HG03439 (cell line): Measurements from ENCODE around the gene UTY.
A peak's percentile ranks its signal among the peaks of the same experiment; 100 is the strongest.

Experiments used
- ATAC-seq: cut with Tn5 transposase; IDR thresholded peaks from one replicate; pipeline ENCODE4 v1.9.1; 2021; ENCODE audit warnings: mild to moderate bottlenecking, moderate library complexity; ENCODE audit not compliant: unreplicated experiment

The UTY gene

DNA sequence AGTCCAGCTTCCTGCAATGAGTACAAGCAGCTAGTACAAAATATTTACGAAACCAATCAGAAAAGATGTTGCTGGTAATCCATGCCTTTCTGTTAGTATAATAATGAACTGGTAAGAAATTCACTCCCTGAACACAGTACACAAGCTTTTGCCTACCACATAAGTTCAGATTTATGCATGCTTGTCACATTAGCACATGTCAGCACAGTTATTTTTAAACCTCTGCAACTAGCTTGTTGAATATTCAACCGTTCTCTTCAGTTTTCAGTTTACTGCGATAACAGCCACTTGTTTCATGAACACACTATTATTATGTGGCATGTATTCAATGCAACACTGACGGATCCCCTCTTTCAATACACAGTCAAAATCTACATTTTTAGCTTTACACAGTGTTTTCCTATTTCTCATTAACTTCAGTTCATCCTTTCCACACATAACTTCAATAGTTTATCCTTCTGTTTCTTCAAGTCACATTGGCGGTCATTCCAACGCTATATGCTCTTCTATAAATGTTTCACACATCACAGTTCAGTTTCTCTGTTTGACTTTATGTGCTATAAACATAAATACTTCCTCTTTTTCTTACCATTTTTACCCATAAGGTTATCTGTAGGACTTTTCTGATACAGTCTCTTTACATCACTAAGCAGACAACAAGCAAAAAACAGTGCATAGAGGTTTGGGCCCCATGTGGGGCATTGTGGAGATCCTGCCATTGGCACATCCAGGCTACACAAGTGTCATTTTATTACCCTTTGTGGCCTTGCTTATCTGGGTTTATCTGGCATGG lies 62.8 kb downstream of the UTY start:
- ATAC-seq: peak; percentile 78

DNA sequence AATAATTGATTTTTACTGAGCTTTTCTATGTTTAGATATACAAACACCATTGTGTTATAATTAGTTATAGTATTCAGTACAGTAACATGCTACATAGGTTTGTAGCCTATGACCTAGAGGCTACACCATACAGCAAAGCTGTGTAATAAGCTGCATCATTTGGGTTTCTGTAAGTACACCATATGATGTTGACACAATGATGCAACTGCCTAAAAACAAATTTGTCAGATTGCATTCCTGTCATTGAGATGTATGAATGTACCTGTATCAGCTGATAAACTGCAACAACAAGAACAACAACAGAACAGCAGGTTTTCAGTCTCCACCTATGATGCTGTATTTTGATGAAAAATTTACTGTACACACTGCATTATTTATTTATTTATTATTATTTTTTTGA lies 64.3 kb downstream of the UTY start:
- no peak for ATAC-seq

DNA sequence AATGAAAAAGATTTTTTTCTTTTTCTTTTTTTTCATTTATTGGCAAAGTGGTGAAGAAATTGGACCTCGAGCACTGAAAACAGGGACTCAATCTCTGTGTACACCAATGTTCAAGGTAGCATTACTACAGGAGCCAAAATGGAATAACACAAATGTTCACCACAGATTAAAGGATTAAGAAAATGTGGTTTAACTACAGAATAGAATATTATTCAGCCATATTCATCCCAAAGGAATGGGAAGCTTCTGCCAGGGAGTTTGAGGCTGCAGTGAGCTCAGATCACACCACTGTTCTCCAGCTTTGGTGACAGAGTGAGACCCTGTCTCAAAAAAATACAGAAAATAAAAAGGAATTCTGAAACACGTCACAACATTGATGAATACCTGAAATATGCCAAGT lies 81.0 kb downstream of the UTY start:
- no peak for ATAC-seq

DNA sequence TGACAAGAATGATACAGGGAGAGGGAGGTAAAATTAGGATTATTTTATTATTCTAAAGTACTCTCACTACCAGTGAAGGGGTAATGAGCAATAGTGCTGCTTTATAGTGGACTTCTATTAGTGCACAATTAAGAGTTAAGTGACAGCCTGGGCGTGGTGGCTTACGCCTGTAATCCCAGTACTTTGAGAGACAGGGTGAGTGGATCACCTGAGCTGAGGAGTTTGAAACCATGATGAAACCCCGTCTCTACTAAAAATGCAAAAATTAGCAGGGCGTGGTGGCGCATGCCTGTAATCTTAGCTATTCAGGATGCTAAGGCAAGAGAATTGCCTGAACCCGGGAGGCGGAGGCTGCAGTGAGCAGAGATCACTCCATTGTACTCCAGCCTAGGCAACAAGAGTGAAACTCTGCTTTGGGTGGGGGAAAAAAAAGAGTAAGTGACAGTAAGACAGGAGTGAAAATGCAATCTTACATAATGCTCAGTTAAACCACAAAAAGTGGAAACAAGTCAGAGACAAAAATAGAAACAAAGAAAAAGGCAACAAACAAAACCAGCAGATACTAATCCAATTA lies 98.6 kb downstream of the UTY start:
- peak; percentile 51 for ATAC-seq

DNA sequence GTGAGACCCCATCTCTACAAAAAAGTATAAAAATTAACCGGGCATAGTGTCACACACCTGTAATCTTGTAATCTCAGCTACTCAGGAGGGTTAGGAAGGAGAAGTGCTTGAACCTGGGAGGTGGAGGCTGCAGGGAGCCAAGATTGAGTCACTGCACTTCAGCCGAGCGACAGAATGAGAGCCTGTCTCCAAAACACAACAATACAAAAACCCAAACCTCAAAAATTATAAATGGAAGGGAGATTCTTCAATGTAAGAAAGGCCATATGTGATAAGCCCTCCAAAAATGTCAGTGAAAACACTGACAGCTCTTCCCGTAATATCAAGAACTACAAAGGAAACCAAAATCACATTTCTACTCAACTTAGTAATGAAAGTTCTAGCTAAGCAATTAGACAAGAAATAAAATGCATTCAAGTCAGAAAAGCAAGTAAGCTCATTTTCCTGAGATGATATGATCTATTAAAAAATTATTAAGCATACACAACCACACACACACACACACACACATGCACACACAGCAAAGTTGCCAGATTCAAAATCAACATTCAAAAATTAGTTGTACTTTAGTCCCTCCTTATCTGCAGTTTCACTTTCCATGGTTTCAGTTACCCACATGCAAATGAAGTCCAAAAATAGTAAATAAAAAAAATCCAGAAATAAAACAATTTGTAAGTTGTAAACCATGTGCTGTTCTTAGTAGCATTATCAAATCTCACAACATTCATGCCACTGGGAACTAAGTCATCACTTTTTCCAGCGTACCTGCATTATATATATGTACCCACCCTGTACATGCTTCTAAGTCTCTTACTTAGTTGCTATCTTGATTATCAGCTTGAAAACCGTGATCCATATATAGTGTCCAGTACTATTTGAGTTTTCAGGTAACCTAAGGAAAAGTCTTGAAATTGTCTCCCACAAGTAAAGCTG lies 108.7 kb downstream of the UTY start:
- no peak for ATAC-seq

DNA sequence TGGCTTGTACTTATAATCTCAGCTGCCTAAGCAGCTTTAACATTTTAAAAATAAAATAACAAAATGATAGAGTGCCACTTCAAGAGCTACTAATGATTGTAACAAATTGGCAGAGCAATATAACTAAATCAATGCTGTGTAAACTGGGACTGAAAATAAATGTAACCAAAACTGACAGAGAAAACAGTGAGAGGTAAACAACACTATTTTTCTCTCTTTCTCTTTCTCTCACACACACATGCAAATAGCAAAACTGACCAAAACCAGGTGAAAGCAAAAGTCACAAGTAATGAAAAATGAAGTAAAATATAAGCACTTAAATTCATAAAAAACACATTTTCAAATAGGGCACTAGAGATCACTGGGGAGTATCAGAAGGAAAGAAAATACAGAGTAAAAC lies 109.6 kb downstream of the UTY start:
- no peak for ATAC-seq

DNA sequence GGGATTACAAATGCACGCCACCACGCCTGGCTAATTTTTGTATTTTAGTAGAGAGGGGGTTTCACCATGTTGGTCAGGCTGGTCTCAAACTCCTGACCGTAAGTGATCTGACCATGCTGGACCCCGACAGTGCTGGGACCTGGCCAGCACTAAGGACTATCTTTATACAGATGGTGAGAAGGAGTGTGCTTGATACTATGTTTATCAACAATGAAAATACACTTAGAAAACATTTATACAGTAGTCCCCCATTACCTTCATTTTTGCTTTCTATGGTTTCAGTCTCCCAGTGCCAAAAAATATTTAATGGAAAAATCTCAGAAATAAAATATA lies 111.4 kb downstream of the UTY start:
- ATAC-seq: no peak

DNA sequence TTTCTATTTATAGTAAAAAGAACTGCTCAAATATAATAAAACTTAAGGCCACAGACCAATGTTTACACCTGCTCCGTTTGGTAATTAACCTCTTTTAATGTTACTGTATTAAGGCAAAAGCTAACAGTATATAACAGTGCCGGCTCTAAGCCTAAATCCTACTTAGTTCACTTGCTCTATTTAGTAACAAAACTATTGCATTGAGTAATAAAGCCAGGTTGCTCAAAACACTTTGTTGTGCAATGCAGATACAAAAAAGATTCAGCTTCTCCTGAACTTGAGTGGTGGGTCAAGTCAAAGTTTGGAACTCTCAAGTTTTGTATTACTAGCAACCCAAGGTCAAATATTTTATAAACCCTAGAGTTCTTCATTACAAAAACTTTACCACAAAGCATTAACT lies 116.2 kb downstream of the UTY start:
- ATAC-seq: no peak

DNA sequence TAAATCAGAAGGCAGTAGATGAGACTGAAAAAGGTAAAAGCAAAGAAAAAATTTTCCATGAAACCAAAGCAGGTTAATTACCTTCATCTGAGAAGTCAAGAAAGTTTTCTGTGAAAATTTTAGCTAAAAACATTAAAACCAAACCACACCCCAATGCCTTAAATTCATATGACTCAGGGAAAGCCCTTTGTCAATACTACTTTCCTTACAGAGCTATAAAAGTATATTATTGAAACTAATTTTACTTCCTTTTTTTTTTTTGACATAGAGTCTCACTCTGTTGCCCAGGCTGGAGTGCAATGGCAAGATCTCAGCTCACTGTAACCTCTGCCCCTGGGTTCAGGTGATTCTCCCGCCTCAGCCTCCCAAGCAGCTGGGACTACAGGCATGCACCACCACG lies 117.2 kb downstream of the UTY start:
- no peak for ATAC-seq

DNA sequence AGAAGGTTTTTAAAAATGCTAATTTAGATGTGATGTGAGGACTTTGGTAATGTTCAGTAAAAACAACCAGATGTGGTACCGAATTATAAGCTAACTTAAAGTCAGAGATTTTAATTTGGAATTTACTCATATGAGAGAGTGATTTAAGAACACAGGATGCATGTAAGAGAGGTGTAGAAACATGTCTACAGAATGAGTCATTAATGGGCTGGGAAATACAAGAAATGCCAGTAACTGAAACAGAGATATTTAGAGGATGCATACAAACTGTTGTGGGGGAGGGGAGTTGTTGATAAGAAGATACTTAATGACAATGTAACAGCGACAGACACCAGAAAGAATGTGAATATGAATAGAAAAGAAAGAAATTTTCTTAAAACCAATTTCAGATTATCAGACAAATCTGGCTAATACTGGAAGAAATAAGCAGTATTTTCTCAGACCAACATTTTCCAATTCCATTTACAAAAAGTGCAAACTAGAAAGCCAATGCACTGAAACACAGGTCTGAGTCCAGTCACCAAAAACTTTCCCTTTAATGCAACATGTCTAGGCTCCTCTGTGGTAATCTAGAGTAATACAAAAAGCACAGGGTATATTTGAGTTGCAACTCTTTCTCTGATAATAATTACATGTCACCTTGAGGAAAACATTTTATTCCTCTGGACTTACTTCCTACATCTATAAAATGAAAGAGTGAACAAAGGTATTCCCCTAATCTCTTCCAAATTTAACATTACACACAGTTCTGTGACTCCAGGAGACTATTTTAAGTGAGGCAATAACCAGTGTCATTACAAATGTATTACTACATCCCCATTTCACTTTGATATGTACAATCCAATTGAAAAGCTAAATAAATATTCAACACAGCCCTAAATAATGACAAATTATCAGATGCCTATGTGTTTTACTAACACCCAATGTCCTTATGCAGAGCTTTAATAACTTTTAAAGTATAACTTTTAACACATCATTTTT lies 117.9 kb downstream of the UTY start:
- ATAC-seq: no peak

DNA sequence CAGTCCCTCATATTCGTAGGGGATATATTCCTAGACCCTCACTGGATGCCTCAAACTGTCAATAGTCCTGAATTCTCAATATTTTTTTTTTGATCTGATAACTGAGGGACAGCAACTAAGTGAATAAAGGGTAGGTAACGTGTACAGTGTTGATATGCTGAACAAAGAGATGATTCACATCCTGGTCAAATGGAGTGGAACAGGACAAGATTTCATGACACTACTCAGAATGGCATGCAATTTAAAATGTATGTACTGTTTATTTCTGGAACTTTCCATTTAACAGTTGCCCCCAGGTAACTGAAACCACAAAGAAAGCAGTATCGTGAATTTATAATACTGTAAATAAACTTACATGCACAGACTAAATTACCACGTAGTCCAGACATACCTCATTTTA lies 128.4 kb downstream of the UTY start:
- no peak for ATAC-seq

DNA sequence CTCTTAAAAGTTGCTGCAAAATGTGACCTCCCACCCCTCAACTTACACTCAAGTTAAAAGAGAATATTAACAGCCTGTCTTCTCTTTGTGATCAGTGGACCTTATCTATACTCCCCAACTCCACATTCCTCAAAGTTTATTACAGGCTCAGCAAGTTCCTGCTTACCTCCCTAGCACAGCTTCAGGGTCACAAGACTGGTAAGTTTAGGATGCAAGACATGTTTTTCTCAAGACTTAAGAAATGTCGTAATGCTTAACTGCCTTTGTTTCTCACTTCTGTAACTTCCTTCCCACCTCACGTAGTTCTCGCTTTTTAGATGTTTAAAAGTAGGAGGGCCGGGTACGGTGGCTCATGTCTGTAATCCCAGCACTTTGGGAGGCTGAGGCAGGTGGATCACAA lies 132.7 kb downstream of the UTY start:
- ATAC-seq: no peak

DNA sequence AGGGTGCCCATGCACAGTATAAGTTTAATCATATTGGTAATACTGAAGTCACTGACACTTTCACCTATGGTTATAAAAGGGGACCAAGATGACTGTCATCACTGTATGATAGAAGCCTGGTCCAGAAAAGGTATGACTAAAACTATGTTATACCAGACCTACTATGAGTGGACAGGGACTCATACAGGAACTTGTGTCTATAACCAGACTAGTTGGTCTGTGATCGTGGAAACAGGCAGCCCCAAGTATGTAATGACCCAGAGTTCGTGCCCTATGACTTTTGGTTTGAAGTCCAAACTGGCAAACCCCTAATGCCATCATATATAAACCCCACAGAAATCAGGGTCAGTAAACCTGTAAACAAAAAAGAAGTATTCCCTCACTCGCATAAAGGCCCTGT lies 134.3 kb downstream of the UTY start:
- no peak for ATAC-seq

DNA sequence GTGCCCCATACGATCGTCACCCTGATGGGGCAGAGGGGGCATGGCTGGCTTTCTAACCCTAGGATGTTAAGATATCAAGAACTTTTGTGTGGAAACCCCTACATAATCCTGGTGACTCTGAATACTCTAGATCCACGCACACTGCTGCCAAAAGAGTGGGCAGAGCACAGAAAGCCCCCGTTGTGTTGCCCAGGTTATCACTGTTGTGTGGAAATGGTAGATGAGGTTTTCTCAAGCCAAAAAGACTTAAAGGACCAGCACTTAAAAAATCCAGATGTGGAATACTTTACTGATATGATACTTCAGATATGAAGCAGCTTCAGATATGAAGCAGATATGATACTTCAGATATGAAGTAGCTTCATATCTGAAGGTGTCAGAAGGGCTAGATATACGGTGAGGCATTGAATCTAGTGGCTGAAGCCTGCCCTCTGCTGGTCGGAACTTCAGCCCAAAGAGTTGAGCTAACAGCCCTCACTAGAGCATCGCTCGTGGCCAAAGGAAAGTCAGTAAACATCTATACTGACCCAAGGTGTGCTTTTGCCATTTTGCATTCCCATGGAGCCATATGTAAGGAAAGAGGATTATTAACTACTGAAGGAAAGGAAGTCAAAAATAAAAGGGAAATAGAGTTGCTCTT lies 136.4 kb downstream of the UTY start:
- ATAC-seq: no peak

DNA sequence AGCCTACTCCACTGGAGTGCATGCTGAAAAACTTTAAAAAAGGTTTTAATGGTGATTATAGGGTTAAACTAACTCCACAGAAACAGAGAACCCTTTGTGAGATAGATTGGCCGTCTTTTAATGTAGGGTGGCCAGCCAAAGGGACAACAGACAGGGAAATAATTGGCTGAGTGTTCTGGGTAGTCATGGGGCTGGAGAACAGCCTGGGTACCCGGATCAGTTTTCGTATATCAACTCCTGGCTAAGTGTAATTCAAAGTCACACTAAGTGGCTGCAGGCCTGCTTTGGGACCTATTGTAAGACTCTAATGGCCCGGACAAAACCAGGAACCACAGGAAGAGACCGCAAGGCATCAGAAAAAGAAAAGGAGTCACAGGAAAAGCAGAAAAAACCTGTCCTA lies 139.9 kb downstream of the UTY start:
- ATAC-seq: no peak

DNA sequence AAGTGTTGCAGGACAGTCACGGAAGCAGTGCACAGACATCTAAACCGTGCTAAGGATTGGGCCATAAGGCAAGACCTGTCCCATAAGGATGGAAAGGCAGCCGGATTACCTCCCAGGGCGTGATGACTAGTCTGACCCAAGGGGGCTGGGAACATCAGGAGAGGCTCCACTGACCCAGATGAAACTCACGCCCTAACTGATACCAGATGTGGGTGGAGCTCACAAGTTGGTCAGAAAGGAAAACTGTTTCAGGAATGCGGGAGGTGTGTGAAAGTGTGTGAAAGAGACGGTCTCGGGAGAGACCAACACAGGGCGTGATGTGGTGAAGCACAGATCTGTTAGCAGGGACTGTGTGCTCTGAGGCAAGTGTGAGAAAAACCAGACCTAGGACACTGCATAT lies 140.5 kb downstream of the UTY start:
- no peak for ATAC-seq

DNA sequence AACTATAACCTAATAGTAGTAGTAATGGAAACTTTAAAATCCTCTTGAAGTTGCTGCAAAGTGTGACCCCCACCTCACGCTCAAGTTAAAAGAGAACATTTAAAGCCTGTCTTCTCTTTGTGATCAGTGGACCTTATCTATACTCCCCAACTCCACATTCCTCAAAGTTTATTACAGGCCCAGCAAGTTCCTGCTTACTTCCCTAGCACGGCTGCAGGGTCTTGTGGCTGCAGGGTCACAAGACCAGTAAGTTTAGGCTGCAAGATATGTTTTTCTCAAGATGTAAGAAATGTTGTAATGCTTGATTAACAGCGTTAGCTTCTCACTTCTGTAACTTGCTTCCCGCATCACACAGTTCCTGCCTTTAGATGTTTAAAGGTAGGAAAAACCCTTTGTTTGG lies 141.1 kb downstream of the UTY start:
- no peak for ATAC-seq

DNA sequence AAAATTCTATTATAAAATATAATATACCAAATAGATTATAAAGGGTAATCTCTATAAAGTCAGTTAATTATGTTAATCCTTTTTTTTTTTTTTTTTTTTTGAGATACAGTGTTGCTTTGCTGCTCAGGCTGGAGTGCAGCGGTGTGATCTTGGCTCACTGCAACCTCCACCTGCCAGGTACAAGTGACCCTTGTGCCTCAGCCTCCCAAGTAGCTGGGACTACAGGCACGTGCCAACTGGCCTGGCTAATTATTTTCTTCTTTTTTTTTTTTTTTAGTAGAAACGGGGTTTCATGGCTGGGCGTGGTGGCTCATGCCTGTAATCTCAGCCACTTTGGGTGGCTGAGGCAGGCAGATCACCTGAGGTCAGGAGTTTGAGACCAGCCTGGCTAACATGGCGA lies 141.9 kb downstream of the UTY start:
- ATAC-seq: no peak

DNA sequence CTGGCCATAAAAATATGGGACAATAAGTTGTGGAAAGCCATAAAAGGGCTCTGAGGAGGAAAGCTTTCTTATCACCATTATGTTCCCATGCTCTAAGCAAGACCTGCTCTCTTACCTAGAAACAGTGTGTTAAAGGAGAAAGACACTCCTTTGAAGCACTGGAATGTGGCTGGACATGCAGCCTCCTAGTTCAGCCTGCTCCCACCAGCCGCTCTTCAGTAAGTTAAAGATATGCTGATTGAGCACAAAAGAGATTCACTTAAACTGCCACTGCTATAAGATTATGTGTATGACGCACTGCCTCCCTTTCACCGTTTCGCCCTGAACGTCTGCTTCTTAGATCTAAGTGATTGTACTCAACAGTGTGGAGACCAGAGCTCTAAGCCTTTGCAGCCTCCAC lies 146.0 kb downstream of the UTY start:
- ATAC-seq: no peak

DNA sequence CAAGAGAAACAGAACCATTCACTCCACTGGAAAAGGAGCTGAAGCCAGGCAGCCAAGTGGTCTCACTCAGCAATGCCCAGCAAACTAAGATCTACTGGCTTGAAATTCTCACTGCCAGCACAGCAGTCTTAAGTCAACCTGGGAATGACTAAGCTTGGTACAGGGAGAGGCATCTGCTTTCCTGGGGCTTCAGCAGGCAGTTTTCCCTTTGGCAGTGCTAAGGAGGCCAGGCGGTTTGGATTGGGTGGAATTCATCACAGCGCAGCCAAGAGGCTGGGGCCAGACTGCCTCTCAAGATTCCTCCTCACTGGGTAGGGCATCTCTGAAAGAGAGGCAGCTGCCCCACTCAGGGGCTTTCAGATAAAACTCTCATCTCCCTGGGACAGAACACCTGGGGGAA lies 149.2 kb downstream of the UTY start:
- no peak for ATAC-seq
